CD4-positive, CD25-positive, alpha-beta regulatory T cell (primary cell): ENCODE data around the gene CEP164. TPM values are rescaled to one million over a fixed set of nuclear protein-coding genes. Genes with fewer than 3 reads are reported as not detected.
A peak's percentile ranks its signal among the peaks of the same experiment; 100 is the strongest.

Source experiments
- ATAC-seq, 2 donors: fragments of 150-1000 bp; cut with Tn5 transposase; one replicate each; pipeline ENCODE4 v1.10.0; 2021; ENCODE audit warnings: low read depth in 2 of 2, moderate number of reproducible peaks in 2 of 2, moderate library complexity in 1 of 2
- DNase-seq, 3 donors: peaks; one replicate each; pipeline versions ENCODE4 v3.0.0 to v3.0.0-alpha.2; 2012 to 2022; ENCODE audit warnings: mixed read lengths in 1 of 3
- H3K27ac ChIP-seq: one replicate; pipeline ENCODE4 v1.7.0; 2013; ENCODE audit warnings: mild to moderate bottlenecking, low read length; ENCODE audit not compliant: insufficient read depth, poor library complexity, severe bottlenecking
- H3K27me3 ChIP-seq: one replicate; pipeline ENCODE4 v1.7.0; 2013; ENCODE audit warnings: low read length; ENCODE audit not compliant: control insufficient read depth, insufficient read depth
- H3K36me3 ChIP-seq: one replicate; pipeline ENCODE4 v1.7.0; 2013; ENCODE audit warnings: mild to moderate bottlenecking, low read length, moderate library complexity; ENCODE audit not compliant: control insufficient read depth, insufficient read depth
- H3K4me1 ChIP-seq: 2 replicates; pipeline ENCODE4 v1.7.0; 2013; ENCODE audit warnings: mild to moderate bottlenecking, low read length; ENCODE audit not compliant: insufficient read depth, control insufficient read depth, poor library complexity, severe bottlenecking
- H3K4me3 ChIP-seq: one replicate; pipeline ENCODE4 v1.7.0; 2013; ENCODE audit warnings: low read depth, mild to moderate bottlenecking, low read length, moderate library complexity
- H3K9me3 ChIP-seq, 2 experiments: 1 replicate in 1 of 2; 2 replicates in 1 of 2; pipeline ENCODE4 v1.7.0; 2013; ENCODE audit warnings: low read length in 2 of 2, mild to moderate bottlenecking in 1 of 2, moderate library complexity in 1 of 2; ENCODE audit not compliant: control insufficient read depth in 2 of 2
- H3K27ac Mint-ChIP-seq, 3 donors: one replicate each; pipeline ENCODE4 v1.8.0; 2020 to 2022; ENCODE audit warnings: mild to moderate bottlenecking in 3 of 3, mixed read lengths in 3 of 3, moderate library complexity in 2 of 3
- H3K27me3 Mint-ChIP-seq: one replicate; pipeline ENCODE4 v1.8.0; 2022; ENCODE audit warnings: mild to moderate bottlenecking, mixed read lengths
- H3K36me3 Mint-ChIP-seq: one replicate; pipeline ENCODE4 v1.8.0; 2020; ENCODE audit warnings: mixed read lengths
- H3K4me1 Mint-ChIP-seq, 4 donors: one replicate each; pipeline ENCODE4 v1.8.0; 2020 to 2022; ENCODE audit warnings: mixed read lengths in 4 of 4, mild to moderate bottlenecking in 1 of 4
- H3K4me3 Mint-ChIP-seq, 4 donors: one replicate each; pipeline ENCODE4 v1.8.0; 2020 to 2022; ENCODE audit warnings: mild to moderate bottlenecking in 4 of 4, mixed read lengths in 4 of 4, moderate library complexity in 3 of 4
- H3K9me3 Mint-ChIP-seq, 7 donors: one replicate each; pipeline ENCODE4 v1.8.0; 2020 to 2022; ENCODE audit warnings: mixed read lengths in 7 of 7, mild to moderate bottlenecking in 3 of 7, moderate library complexity in 2 of 7
- polyA plus RNA-seq, 4 donors: library from polyadenylated mRNA; unstranded; fragments of 300-500 nt; fragmentation: Illumina TruSeq; gene quantifications; one replicate each; pipeline ENCODE4 v1.2.3, GENCODE V29; 2021
- total RNA-seq: library from RNA; stranded (reverse); gene quantifications from one replicate; pipeline ENCODE4 v1.2.3, GENCODE V29; 2022

Gene CEP164
- total RNA-seq (73.4 TPM), polyA plus RNA-seq (10 to 100 TPM; 19.7 to 30.9 (median 20.6) TPM)

DNA sequence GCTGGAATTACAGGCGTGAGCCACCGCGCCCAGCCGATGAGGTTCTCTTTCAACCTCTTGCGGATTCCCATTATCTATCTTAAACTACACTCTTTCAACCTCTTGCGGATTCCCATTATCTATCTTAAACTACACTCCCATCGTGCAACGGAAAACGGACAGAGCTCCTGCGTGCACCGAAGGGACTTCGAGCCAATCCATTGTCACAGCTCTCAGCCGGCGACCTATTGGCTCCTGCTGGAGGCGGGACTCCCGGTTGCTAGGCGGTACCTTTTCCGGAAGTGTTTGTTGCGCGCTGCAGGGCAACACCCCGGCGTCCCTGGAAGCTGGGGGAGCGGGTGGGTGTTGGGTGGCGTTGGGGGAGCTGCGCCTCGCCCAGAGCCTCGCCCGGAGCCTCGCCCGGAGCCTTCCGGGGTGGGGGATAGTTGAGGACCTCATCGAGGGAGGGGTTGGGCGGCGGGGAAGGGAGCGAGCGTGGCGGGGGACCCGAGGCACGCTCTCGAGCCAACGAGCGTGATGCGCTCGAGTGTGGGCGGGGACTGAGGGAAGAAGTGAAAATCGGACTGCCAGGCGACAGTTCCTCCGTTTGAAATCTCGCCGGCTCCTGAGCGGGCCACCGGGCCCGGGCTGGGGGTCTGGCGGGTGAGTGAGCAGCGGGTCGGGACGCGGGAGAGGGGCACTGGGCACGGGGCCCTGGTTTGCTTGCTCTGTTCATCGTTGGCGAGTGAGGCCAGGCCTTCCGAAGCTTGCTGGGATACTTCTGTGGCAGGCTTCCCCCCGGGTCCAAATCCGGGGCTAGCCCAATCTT lies at the start of gene CEP164:
TSS of gene CEP164 (plus strand) at position 288 of the 808 bp plus-strand sequence. CDS start 10,733 bp downstream, outside the sequence.
- H3K27ac ChIP-seq: peak within 1 kb of the TSS; percentile 89
- no peaks in the 10 kb centered on the region for H3K36me3 ChIP-seq
- H3K27me3 ChIP-seq: no peaks in the 10 kb centered on the region
- H3K27ac Mint-ChIP-seq: peak within 1 kb of the TSS in 2 of 3 donors; percentile 28 to 57
- peak; percentile 92 to 99 (median 95) for DNase-seq
- ATAC-seq: peak; percentile 94
- H3K4me1 ChIP-seq: peaks cover 20% of the 10 kb centered on the region
- H3K36me3 Mint-ChIP-seq: no peaks in the 10 kb centered on the region
- H3K9me3 Mint-ChIP-seq: peaks cover 0 to 1% (median 0%) of the 10 kb centered on the region in 7 donors
- peaks cover 5% of the 10 kb centered on the region for H3K27me3 Mint-ChIP-seq
- peak within 1 kb of the TSS in 2 of 4 donors; percentile 41 to 57 for H3K4me3 Mint-ChIP-seq
- H3K4me1 Mint-ChIP-seq: peaks cover 13 to 25% (median 14%) of the 10 kb centered on the region in 4 donors
- no peaks in the 10 kb centered on the region for H3K9me3 ChIP-seq
- H3K4me3 ChIP-seq: peak within 1 kb of the TSS; percentile 92

DNA sequence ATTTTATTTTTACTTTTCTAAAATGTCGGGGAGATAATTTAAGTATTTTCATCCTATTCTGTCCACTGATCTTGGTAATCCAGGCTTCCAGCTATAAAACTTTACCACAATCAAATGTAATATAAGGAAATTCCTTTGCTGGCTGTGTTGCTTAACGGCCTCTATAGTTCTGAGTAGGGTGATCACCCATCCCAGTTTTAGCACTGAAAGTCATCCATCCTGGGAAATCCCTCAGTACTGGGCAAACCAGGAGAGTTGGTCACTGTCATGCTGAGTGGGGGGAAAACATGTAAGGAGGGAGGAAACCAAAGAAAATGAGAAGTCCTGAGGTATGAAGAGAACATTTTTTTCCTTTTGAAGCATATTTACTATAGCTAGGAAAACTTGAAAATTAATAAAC lies 49.3 kb upstream of the CEP164 start:
- ATAC-seq (no peak), DNase-seq (no peak)
- H3K4me1 ChIP-seq: peaks cover 79% of the 10 kb centered on the region
- peaks cover 10% of the 10 kb centered on the region for H3K36me3 ChIP-seq
- peak overlapping the region; percentile 81 for H3K27ac ChIP-seq
- H3K9me3 ChIP-seq: no peaks in the 10 kb centered on the region
- Mint-ChIP-seq H3K4me3 (peak overlapping the region in 2 of 4 donors; percentile 68 to 77), H3K27ac (peak overlapping the region in 2 of 3 donors; percentile 89 to 92), H3K36me3 (peaks cover 40% of the 10 kb centered on the region), H3K27me3 (no peaks in the 10 kb centered on the region), H3K4me1 (peaks cover 24 to 89% (median 64%) of the 10 kb centered on the region in 4 donors), H3K9me3 (peaks cover 0 to 3% (median 0%) of the 10 kb centered on the region in 7 donors)
- H3K4me3 ChIP-seq: peak overlapping the region; percentile 19
- H3K27me3 ChIP-seq: no peaks in the 10 kb centered on the region

DNA sequence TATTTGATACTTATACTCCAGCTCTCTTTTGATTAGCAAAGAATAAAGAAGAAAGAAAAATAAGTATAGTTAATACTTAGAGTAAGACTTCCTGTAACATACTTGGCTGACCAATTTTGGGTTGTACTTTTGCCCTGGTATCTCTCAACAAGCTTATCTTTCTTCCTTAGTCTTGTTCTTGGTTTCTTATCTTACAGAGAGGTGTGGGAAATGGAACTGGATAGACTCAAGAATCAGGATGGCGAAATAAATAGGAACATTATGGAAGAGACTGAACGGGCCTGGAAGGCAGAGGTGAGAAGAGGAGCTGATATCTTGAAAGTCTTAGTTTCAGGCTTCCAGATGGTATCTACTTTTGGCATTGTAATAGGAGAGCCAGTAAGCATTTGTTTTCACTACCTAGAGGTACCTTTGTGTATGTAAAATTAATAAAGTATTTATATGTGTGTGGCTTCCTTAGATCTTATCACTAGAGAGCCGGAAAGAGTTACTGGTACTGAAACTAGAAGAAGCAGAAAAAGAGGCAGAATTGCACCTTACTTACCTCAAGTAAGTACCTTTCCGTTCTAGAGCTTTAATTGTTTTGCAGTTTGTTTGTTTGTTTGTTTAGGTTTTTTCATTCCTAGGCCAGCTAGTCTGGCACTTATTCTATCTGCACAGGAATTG lies 47.8 kb upstream of the CEP164 start:
- Histone ChIP-seq H3K36me3 (peaks cover 24% of the 10 kb centered on the region), H3K27me3 (no peaks in the 10 kb centered on the region), H3K27ac (peak overlapping the region; percentile 81), H3K4me3 (peak overlapping the region; percentile 95), H3K4me1 (peaks cover 67% of the 10 kb centered on the region), H3K9me3 (no peaks in the 10 kb centered on the region)
- peaks cover 21 to 89% (median 57%) of the 10 kb centered on the region in 4 donors for H3K4me1 Mint-ChIP-seq
- peak overlapping the region; percentile 88 to 96 (median 92) for H3K4me3 Mint-ChIP-seq
- no peaks in the 10 kb centered on the region for H3K27me3 Mint-ChIP-seq
- no peaks in the 10 kb centered on the region for H3K9me3 Mint-ChIP-seq
- H3K36me3 Mint-ChIP-seq: peaks cover 42% of the 10 kb centered on the region
- ATAC-seq: peak; percentile 88 to 93
- H3K27ac Mint-ChIP-seq: peak overlapping the region; percentile 92 to 96 (median 95)
- DNase-seq: peak in 2 of 3 donors; percentile 53 to 82

DNA sequence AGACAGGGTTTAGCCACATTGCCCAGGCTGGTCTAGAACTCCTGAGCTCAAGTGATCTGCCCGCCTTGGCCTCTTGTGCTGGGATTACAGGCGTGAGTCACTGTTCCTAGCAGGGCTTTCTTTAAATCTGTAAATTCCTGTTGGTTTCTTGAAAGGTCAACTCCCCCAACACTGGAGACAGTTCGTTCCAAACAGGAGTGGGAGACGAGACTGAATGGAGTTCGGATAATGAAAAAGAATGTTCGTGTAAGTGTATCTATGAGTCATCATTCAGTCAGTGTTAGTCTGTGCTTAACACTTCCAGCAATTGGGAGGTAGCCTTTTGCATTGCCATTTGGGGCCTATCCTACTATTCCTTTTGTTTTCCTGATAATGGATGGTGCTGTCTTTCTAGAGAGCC lies 46.5 kb upstream of the CEP164 start:
- Mint-ChIP-seq H3K9me3 (no peaks in the 10 kb centered on the region), H3K4me3 (peak overlapping the region; percentile 88 to 96 (median 92)), H3K27ac (peak overlapping the region; percentile 59 to 92 (median 66)), H3K36me3 (peaks cover 43% of the 10 kb centered on the region), H3K27me3 (no peaks in the 10 kb centered on the region), H3K4me1 (peaks cover 13 to 88% (median 49%) of the 10 kb centered on the region in 4 donors)
- Histone ChIP-seq H3K36me3 (peaks cover 37% of the 10 kb centered on the region), H3K4me3 (peak overlapping the region; percentile 95), H3K27ac (no peak overlapping the region), H3K9me3 (no peaks in the 10 kb centered on the region), H3K27me3 (no peaks in the 10 kb centered on the region), H3K4me1 (peaks cover 56% of the 10 kb centered on the region)
- DNase-seq: no peak
- ATAC-seq: no peak

DNA sequence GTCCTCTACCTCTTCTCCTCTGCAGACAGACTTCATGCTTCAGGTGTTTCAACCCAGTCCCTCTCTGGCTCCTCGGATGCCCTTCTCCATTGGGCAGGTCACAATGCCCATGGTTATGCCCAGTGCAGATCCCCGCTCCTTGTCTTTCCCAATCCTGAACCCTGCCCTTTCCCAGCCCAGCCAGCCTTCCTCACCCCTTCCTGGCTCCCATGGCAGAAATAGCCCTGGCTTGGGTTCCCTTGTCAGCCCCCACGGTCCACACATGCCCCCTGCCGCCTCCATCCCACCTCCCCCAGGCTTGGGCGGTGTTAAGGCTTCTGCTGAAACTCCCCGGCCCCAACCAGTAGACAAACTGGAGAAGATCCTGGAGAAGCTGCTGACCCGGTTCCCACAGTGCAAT lies 45.8 kb upstream of the CEP164 start:
- peak overlapping the region; percentile 95 for H3K4me3 ChIP-seq
- ATAC-seq: no peak
- Mint-ChIP-seq H3K4me1 (peaks cover 20 to 89% (median 53%) of the 10 kb centered on the region in 4 donors), H3K27ac (peak overlapping the region; percentile 57 to 97 (median 92)), H3K9me3 (no peaks in the 10 kb centered on the region), H3K27me3 (no peaks in the 10 kb centered on the region), H3K36me3 (peaks cover 48% of the 10 kb centered on the region), H3K4me3 (peak overlapping the region; percentile 88 to 96 (median 92))
- H3K36me3 ChIP-seq: peaks cover 44% of the 10 kb centered on the region
- H3K27ac ChIP-seq: no peak overlapping the region
- H3K27me3 ChIP-seq: no peaks in the 10 kb centered on the region
- no peaks in the 10 kb centered on the region for H3K9me3 ChIP-seq
- peaks cover 59% of the 10 kb centered on the region for H3K4me1 ChIP-seq
- DNase-seq: no peak

DNA sequence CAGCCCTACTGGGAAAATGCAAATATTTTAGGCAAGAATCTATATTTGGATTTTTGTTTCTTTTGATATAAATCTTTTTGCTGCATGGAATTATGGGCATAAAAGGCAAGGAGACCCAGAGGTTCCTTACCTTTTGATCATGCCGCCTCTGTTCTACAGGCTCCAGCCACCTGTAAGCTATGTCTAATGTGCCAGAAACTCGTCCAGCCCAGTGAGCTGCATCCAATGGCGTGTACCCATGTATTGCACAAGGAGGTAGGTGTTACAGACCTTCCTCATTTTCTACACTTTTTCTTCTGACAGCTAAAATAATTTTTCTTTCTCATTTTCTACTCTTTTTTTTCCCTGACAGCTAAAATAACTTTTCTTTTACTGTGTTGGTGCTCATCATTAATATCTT lies 44.7 kb upstream of the CEP164 start:
- Histone ChIP-seq H3K4me3 (peak overlapping the region; percentile 95), H3K4me1 (peaks cover 67% of the 10 kb centered on the region), H3K27ac (no peak overlapping the region), H3K27me3 (no peaks in the 10 kb centered on the region), H3K36me3 (peaks cover 46% of the 10 kb centered on the region), H3K9me3 (no peaks in the 10 kb centered on the region)
- H3K27me3 Mint-ChIP-seq: no peaks in the 10 kb centered on the region
- no peak for ATAC-seq
- peak overlapping the region; percentile 57 to 92 (median 74) for H3K27ac Mint-ChIP-seq
- peaks cover 48% of the 10 kb centered on the region for H3K36me3 Mint-ChIP-seq
- no peak for DNase-seq
- peak overlapping the region; percentile 72 to 93 (median 90) for H3K4me3 Mint-ChIP-seq
- no peaks in the 10 kb centered on the region for H3K9me3 Mint-ChIP-seq
- peaks cover 29 to 92% (median 58%) of the 10 kb centered on the region in 4 donors for H3K4me1 Mint-ChIP-seq

DNA sequence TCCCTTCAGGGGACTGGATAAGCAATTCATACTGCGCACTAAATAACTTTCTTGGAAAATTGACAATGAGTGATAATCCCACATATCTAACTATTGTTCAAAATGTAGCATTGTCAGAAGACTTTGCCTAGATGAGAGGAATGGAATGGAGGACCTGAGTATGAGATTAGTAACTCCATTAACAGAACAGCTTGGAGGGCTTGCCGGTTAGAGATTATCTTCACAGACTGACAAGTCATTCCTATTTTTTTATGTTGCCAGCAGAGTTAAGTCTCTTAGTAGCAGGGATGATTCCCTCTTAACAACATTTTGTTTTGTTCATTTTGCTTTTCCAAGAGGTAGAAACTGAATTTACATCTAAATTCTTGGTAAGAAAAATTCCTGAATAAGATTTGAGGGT lies 43.6 kb upstream of the CEP164 start:
- ATAC-seq (no peak), DNase-seq (no peak)
- Mint-ChIP-seq H3K4me1 (peaks cover 26 to 92% (median 57%) of the 10 kb centered on the region in 4 donors), H3K9me3 (no peaks in the 10 kb centered on the region), H3K27me3 (no peaks in the 10 kb centered on the region), H3K4me3 (no peak overlapping the region), H3K27ac (peak overlapping the region in 2 of 3 donors; percentile 71 to 92), H3K36me3 (peaks cover 56% of the 10 kb centered on the region)
- no peaks in the 10 kb centered on the region for H3K9me3 ChIP-seq
- no peaks in the 10 kb centered on the region for H3K27me3 ChIP-seq
- H3K4me1 ChIP-seq: peaks cover 63% of the 10 kb centered on the region
- H3K36me3 ChIP-seq: peaks cover 48% of the 10 kb centered on the region
- no peak overlapping the region for H3K4me3 ChIP-seq
- H3K27ac ChIP-seq: no peak overlapping the region
